Bronchial epithelial cell (primary cell): ENCODE results near the gene B3GNT5. TPM values are rescaled to one million over a fixed set of nuclear protein-coding genes. Genes with fewer than 3 reads are reported as not detected.

Experiments used
- DNase-seq: peaks from one replicate; pipeline ENCODE4 v3.0.0-alpha.2; 2010; ENCODE audit warnings: low read depth
- FAIRE-seq: peaks from 2 replicates; lab custom pipeline; 2011; peaks lifted over from hg19 to GRCh38; lab: Jason Lieb, UNC
- H3K27me3 ChIP-seq: 2 replicates; pipeline ENCODE4 v1.5.1; 2011; ENCODE audit warnings: low read length; ENCODE audit not compliant: control insufficient read depth, insufficient read depth
- H3K36me3 ChIP-seq: 2 replicates; pipeline ENCODE4 v1.5.1; 2011; ENCODE audit warnings: low read length; ENCODE audit not compliant: control insufficient read depth, insufficient read depth
- H3K4me3 ChIP-seq: 2 replicates; pipeline ENCODE4 v1.5.1; 2011; ENCODE audit warnings: mild to moderate bottlenecking, low read depth, low read length, control low read depth
- CTCF ChIP-seq: IDR thresholded peaks from 2 replicates; pipeline ENCODE4 v1.5.1; 2011; ENCODE audit warnings: mild to moderate bottlenecking, moderate library complexity, low read length, control low read depth, inconsistent platforms; ENCODE audit not compliant: insufficient read depth, severe bottlenecking
- total RNA-seq: library from RNA; depleted of rRNA; stranded (reverse); fragments of >200 nt; gene quantifications from 2 replicates; pipeline ENCODE4 v1.2.1, GENCODE V29; 2014

B3GNT5 gene
- total RNA-seq, 1 donor from 2014 or later = 31.6 TPM

DNA sequence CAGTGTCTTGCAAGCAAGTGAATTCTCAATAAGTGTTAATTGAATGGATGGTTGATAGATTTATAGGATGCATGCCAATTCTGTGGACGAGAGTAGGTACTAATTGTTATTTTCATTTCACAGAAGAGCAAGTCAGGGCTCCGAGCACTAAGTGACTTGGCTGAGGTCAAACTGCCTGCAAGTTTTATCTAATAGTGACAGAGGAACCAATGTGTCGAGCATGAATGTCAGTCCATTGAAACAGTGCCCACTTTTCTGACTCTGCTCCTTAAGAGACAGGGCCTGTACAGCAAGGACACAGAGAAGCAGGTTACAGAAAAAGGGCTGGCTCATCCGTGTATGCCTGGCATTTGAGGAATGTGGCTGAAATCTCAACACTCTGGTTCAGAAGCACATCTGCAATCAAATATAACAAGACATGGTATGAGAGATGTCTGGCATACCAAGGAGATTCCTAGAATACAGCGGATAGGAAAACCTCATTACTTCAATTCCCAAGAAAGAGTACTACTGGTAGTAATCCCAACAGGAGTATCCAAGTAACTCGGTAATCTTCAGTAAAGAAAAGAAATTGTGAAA is 6.0 kb upstream of the B3GNT5 start:
- Histone ChIP-seq H3K27me3 (no peaks in the 10 kb centered on the region), H3K4me3 (no peak overlapping the region), H3K36me3 (no peaks in the 10 kb centered on the region)
- no peak for DNase-seq
- FAIRE-seq = no peak
- no peak for TF ChIP-seq CTCF

- Histone ChIP-seq H3K36me3 (no peaks in the 10 kb centered on the region), H3K27me3 (no peaks in the 10 kb centered on the region), H3K4me3 (no peak overlapping the region)
- FAIRE-seq = no peak
- TF ChIP-seq CTCF = no peak
- no peak for DNase-seq
These were observed 3.9 kb upstream of the B3GNT5 start for GRCh38 chr3:183249006-183249718.

- DNase-seq (peak; percentile 83), FAIRE-seq (no peak)
- Histone ChIP-seq H3K36me3 (no peaks in the 10 kb centered on the region), H3K27me3 (no peaks in the 10 kb centered on the region), H3K4me3 (peak overlapping the region; percentile 31)
- no peak for TF ChIP-seq CTCF
These were observed 803 bp upstream of the B3GNT5 start for GRCh38 chr3:183252118-183252782.

GRCh38 chr3:183253528-183254486 is 754 bp downstream of the B3GNT5 start:
- FAIRE-seq (no peak), DNase-seq (no peak)
- peak; percentile 2 for TF ChIP-seq CTCF
- H3K27me3 ChIP-seq = no peaks in the 10 kb centered on the region
- no peaks in the 10 kb centered on the region for H3K36me3 ChIP-seq
- H3K4me3 ChIP-seq = peak overlapping the region; percentile 66

- H3K36me3 ChIP-seq = peaks cover 2% of the 10 kb centered on the region
- peak overlapping the region; percentile 66 for H3K4me3 ChIP-seq
- DNase-seq (no peak), FAIRE-seq (peak; percentile 79)
- no peaks in the 10 kb centered on the region for H3K27me3 ChIP-seq
- TF ChIP-seq CTCF = no peak
These were observed 1.7 kb downstream of the B3GNT5 start for GRCh38 chr3:183254487-183255347.
